Common myeloid progenitor, CD34-positive (primary cell): Measurements from ENCODE around the gene CBLIF. TPM values are rescaled to one million over a fixed set of nuclear protein-coding genes. Genes with fewer than 3 reads are reported as not detected.
A peak's percentile ranks its signal among the peaks of the same experiment; 100 is the strongest.
"Not testable (repeated sequence)": the region's sequence is repeated elsewhere in the genome, so short reads cannot be mapped to it uniquely, and the experiment has no call there.

ENCODE experiments used
- CTCF ChIA-PET: fragments of 350-600 bp; sonication (Branson Sonifier 250); formaldehyde crosslinking; loops from one replicate; lab custom pipeline; 2021; ENCODE audit warnings: antibody characterized with exemption; lab: Charles Lee
- POLR2A ChIA-PET: fragments of 350-600 bp; sonication (Branson Sonifier 250); formaldehyde crosslinking; loops from one replicate; lab custom pipeline; 2021; ENCODE audit warnings: antibody characterized with exemption; lab: Charles Lee
- DNase-seq, 3 donors: peaks; one replicate each; pipeline versions ENCODE4 v3.0.0 to v3.0.0-alpha.2; 2013
- H3K27ac ChIP-seq, 2 experiments: 1 replicate in 1 of 2; 2 replicates in 1 of 2; pipeline ENCODE4 v1.7.0; 2013; ENCODE audit warnings: inconsistent platforms in 2 of 2, low read length in 2 of 2, mild to moderate bottlenecking in 2 of 2, low read depth in 1 of 2, moderate library complexity in 1 of 2; ENCODE audit not compliant: severe bottlenecking in 2 of 2, insufficient read depth in 1 of 2, poor library complexity in 1 of 2
- H3K27me3 ChIP-seq, 5 experiments: replicated peaks in 2 of 5; 1 replicate in 3 of 5; 2 replicates in 2 of 5; pipeline versions ENCODE4 v1.6.1 to v1.7.0; 2013; ENCODE audit warnings: low read length in 4 of 5, mild to moderate bottlenecking in 2 of 5, moderate library complexity in 2 of 5, inconsistent platforms in 1 of 5; ENCODE audit not compliant: insufficient read depth in 5 of 5, control insufficient read depth in 4 of 5
- H3K36me3 ChIP-seq, 4 experiments: 1 replicate in 2 of 4; 2 replicates in 2 of 4; pipeline versions ENCODE4 v1.6.1 to v1.7.0; 2013; ENCODE audit warnings: low read length in 3 of 4, control low read depth in 1 of 4, mild to moderate bottlenecking in 1 of 4; ENCODE audit not compliant: control insufficient read depth in 4 of 4, insufficient read depth in 4 of 4
- H3K4me1 ChIP-seq, 4 experiments: 1 replicate in 3 of 4; 2 replicates in 1 of 4; pipeline versions ENCODE4 v1.6.1 to v1.7.1; 2013; ENCODE audit warnings: low read length in 3 of 4, mild to moderate bottlenecking in 3 of 4, control low read depth in 1 of 4, inconsistent platforms in 1 of 4, moderate library complexity in 1 of 4; ENCODE audit not compliant: control insufficient read depth in 4 of 4, insufficient read depth in 4 of 4; ENCODE audit errors: control extremely low read depth in 1 of 4
- H3K4me3 ChIP-seq, 7 experiments: 1 replicate in 4 of 7; 2 replicates in 3 of 7; pipeline versions ENCODE4 v1.5.1 to v1.7.0; 2013; ENCODE audit warnings: mild to moderate bottlenecking in 7 of 7, low read length in 6 of 7, moderate library complexity in 6 of 7, inconsistent platforms in 2 of 7, low read depth in 2 of 7, control low read depth in 1 of 7; ENCODE audit not compliant: insufficient read depth in 4 of 7, control insufficient read depth in 1 of 7; ENCODE audit errors: extremely low read depth in 1 of 7
- H3K9me3 ChIP-seq, 5 experiments: 1 replicate in 4 of 5; 2 replicates in 1 of 5; pipeline versions ENCODE4 v1.6.1 to v1.7.1; 2013; ENCODE audit warnings: low read length in 4 of 5, mild to moderate bottlenecking in 2 of 5, inconsistent platforms in 1 of 5, low read depth in 1 of 5, moderate library complexity in 1 of 5; ENCODE audit not compliant: control insufficient read depth in 4 of 5, insufficient read depth in 2 of 5; ENCODE audit errors: control extremely low read depth in 1 of 5
- WGBS: methylation state at CpG from one replicate; pipeline ENCODE4 v1.1.5; 2013; ENCODE audit not compliant: insufficient coverage; 5-methylcytosine and 5-hydroxymethylcytosine counted together
- polyA plus RNA-seq: library from polyadenylated mRNA; unstranded; fragments of 120-200 nt; gene quantifications from one replicate; pipeline ENCODE4 v1.2.1, GENCODE V29; 2013

The CBLIF gene
- polyA plus RNA-seq = not detected

DNA sequence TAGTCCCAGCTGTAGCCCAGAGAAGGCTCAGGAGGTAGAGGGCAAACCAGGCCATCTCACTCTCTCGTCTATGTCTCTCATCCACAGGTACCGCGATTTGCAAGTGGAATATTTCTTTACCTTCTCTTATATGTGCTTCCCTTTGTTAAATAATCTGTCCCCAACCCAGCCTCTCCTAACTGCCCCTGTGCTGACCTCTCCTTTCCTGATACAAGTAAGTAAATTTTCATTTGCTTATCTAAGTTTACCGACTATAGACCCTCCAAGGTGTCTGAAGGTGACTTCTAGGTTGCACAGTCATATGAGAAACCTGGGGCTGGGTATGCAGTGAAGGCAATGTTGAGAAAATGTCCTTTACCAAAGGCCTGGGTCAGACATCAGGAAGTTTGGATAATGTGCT is at the start of gene CBLIF:
TSS of gene CBLIF (minus strand) at position 101 of the 400 bp plus-strand sequence. CDS start at position 55, 46 bp downstream.
- 100% methylated on average over 3 of the region's 4 CpGs for WGBS

DNA sequence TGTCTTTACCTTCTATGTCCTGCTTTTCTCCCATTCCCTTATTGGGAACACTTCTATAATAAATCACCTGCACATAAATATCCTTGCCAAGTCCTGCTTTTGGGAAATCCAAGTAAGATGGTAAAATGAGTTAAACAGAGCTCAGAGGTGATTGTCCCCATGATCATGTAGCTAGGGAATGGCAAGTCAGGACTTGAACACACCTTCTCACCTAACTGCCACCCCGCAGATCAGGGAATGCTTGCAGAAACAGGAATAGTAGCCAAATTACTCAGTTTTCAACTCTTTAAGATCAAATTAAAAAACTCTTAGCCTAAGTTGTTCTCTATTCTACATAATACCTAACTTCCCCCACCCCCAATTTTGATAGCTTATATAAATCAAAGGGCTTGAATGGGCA is 49.3 kb upstream of the CBLIF start:
- WGBS = 100% methylated on average over 1 of the region's 1 CpG
- Histone ChIP-seq H3K9me3 (peaks cover 0 to 2% (median 0%) of the 10 kb centered on the region in 5 experiments), H3K27me3 (no peaks in the 10 kb centered on the region), H3K27ac (no peak overlapping the region), H3K4me3 (no peak overlapping the region), H3K4me1 (peaks cover 0 to 10% (median 3%) of the 10 kb centered on the region in 4 experiments), H3K36me3 (no peaks in the 10 kb centered on the region)
- CTCF ChIA-PET = no interaction called here
- POLR2A ChIA-PET = interaction anchor here (0.7 kb wide), 1 partner anchor 45 kb away, joined by 3 read pairs; no protein-coding TSS in a partner anchor
- DNase-seq = no peak

More for the DNA sequence above, at the start of gene CBLIF:
- POLR2A ChIA-PET = no interaction called here
- H3K27ac ChIP-seq = no peak within 1 kb of the TSS
- H3K36me3 ChIP-seq = no peaks in the 10 kb centered on the region
- DNase-seq = no peak
- no peaks in the 10 kb centered on the region for H3K27me3 ChIP-seq
- H3K4me3 ChIP-seq = no peak within 1 kb of the TSS
- no peaks in the 10 kb centered on the region for H3K9me3 ChIP-seq
- CTCF ChIA-PET = interaction anchor here (1.3 kb wide), 1 partner anchor 18 kb away, joined by 4 read pairs; no protein-coding TSS in a partner anchor
- H3K4me1 ChIP-seq = peaks cover 0 to 9% (median 0%) of the 10 kb centered on the region in 4 experiments

DNA sequence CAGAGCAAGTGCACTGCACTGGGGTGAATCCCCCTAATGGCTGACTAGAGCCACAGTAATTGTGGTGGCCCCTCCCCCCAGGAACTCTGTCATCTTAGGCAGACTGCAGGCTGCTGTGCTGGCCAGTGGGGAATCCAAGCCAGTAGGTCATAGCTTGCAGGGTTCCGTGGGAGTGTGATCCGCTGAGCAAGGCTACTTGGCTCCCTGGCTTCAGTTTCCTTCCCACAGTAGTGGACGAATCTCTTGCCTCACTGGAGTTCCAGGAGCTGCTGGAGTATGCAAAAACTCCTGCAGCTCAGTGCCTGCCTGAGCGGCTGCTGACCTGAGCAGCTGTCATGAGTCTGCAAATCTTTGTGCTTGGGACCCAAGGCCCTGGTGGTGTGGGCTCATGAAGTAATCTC is 46.5 kb upstream of the CBLIF start:
- Histone ChIP-seq H3K27ac (no peak overlapping the region), H3K4me3 (peak overlapping the region in 2 of 7 experiments; percentile 52 to 56), H3K36me3 (no peaks in the 10 kb centered on the region), H3K4me1 (peaks cover 0 to 10% (median 3%) of the 10 kb centered on the region in 4 experiments), H3K9me3 (peaks cover 0 to 12% (median 0%) of the 10 kb centered on the region in 5 experiments), H3K27me3 (no peaks in the 10 kb centered on the region)
- peak; percentile 16 to 81 (median 72) for DNase-seq
- POLR2A ChIA-PET = no interaction called here
- WGBS = 23% methylated on average over 4 of the region's 4 CpGs
- CTCF ChIA-PET = interaction anchor here (0.6 kb wide), 1 partner anchor 22 kb away, joined by 3 read pairs; no protein-coding TSS in a partner anchor

DNA sequence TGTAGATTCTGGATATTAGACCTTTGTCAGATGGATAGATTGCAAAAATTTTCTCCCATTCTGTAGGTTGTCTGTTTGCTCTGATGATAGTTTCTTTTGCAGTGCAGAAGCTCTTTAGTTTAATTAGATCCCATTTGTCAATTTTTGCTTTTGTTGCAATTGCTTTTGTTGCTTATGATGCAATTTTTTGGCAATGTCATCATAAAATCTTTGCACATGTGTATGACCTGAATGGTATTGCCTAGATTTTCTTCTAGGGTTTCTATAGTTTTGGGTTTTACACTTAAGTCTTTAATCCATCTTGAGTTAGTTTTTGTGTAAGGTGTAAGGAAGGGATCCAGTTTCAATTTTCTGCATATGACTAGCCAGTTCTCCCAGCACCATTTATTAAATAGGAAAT is 41.9 kb upstream of the CBLIF start:
- H3K36me3 ChIP-seq, CTCF ChIA-PET, H3K4me3 ChIP-seq, H3K4me1 ChIP-seq, POLR2A ChIA-PET, H3K27me3 ChIP-seq, H3K27ac ChIP-seq, DNase-seq: not testable (repeated sequence)
- H3K9me3 ChIP-seq = peaks cover 0 to 15% (median 0%) of the 10 kb centered on the region in 5 experiments

DNA sequence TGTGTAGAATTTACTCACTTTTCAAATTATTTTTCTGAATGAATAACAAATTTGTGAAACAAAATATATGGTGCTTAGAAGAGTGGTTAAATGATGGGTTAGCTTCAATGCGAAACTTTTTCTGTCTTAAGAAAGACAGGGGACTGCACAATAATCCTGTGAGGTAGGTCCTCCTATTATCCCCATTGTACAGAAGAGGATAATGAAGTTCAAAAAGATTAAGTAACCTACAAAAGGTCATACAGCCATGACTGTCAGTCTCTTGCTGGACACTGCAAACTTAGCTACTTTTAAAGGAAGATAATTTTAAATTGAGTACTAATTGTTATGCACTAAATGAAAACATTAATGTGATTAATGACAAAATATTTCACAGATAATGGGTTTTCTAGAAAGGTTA is 38.3 kb upstream of the CBLIF start:
- WGBS = 100% methylated on average over 1 of the region's 1 CpG
- no peaks in the 10 kb centered on the region for H3K4me1 ChIP-seq
- no peaks in the 10 kb centered on the region for H3K27me3 ChIP-seq
- no peak overlapping the region for H3K4me3 ChIP-seq
- no peak for DNase-seq
- H3K27ac ChIP-seq = no peak overlapping the region
- CTCF ChIA-PET = no interaction called here
- H3K36me3 ChIP-seq = no peaks in the 10 kb centered on the region
- POLR2A ChIA-PET = no interaction called here
- H3K9me3 ChIP-seq = peaks cover 0 to 9% (median 0%) of the 10 kb centered on the region in 5 experiments

DNA sequence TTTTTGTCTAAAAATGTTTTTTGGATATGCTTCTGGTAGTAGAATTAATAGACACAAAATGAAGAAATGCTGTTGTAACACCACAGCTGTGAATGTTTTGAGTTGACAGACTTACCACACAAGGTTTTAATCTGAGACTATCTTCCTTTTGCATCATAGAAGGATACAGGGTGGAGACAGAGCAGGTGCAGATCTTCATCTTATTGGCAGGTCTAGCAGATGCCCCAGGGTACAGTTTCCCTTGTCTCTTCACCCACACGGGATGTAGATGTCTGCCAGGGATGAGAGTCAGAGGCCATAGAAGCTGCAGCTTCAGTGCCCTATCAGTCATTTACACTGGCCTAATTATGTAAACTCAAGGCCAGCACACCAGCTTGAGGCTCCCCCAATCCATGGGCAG is 34.3 kb upstream of the CBLIF start:
- Histone ChIP-seq H3K27ac (no peak overlapping the region), H3K36me3 (no peaks in the 10 kb centered on the region), H3K27me3 (no peaks in the 10 kb centered on the region), H3K4me1 (no peaks in the 10 kb centered on the region), H3K4me3 (no peak overlapping the region), H3K9me3 (no peaks in the 10 kb centered on the region)
- WGBS = 88% methylated on average over 1 of the region's 1 CpG
- no peak for DNase-seq
- ChIA-PET POLR2A (no interaction called here), CTCF (no interaction called here)

DNA sequence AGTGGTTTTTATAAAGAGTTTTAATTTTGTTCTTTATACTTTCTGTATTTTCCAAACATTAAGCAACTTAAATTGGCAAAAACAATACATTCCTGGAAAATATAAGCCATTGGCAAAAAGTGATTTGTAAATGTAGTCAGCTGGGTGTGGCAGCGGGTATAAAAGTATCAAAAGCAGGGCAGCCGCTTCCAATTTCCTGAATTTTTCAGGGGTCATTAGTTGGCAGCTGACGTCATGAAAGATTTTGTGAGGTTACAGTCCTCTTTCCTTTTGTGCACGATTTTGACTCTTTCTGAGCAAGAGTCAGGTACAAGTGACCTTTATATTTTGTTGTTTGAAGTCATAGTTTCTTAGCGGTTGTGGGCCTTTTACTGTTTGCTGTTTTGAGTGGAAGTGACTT is 33.3 kb upstream of the CBLIF start, which contains the start of gene OOSP3:
TSS of gene OOSP3 (plus strand) at position 208 of the 400 bp plus-strand sequence. CDS start at position 235, 27 bp downstream.
- Histone ChIP-seq H3K27ac (no peak within 1 kb of the TSS), H3K27me3 (no peaks in the 10 kb centered on the region), H3K4me3 (no peak within 1 kb of the TSS), H3K4me1 (no peaks in the 10 kb centered on the region), H3K36me3 (no peaks in the 10 kb centered on the region), H3K9me3 (no peaks in the 10 kb centered on the region)
- ChIA-PET CTCF (no interaction called here), POLR2A (no interaction called here)
- 100% methylated on average over 3 of the region's 5 CpGs for WGBS
- no peak for DNase-seq
